BJ (cell line): ENCODE data around the gene EPS8L3. TPM values are rescaled to one million over a fixed set of nuclear protein-coding genes. Genes with fewer than 3 reads are reported as not detected.

Experiments
- CTCF ChIA-PET: fragments of 350-600 bp; formaldehyde crosslinking; extraction: SDS; loops from one replicate; lab custom pipeline; 2021; ENCODE audit warnings: antibody characterized with exemption, inconsistent platforms; lab: Yijun Ruan, JAX
- POLR2A ChIA-PET: fragments of 300-600 bp; sonication (Branson Sonifier 250); formaldehyde crosslinking; extraction: SDS; loops from one replicate; lab custom pipeline; 2021; ENCODE audit warnings: antibody characterized with exemption; lab: Charles Lee
- DNase-seq: peaks from one replicate; pipeline ENCODE4 v3.0.0-alpha.2; 2011; ENCODE audit warnings: low read depth
- H3K27me3 ChIP-seq: 2 replicates; pipeline ENCODE4 v1.6.0; 2011; ENCODE audit warnings: low read length; ENCODE audit not compliant: control insufficient read depth, insufficient read depth
- H3K36me3 ChIP-seq: 2 replicates; pipeline ENCODE4 v1.5.1; 2011; ENCODE audit warnings: low read length; ENCODE audit not compliant: control insufficient read depth, insufficient read depth
- H3K4me3 ChIP-seq: 2 replicates; pipeline ENCODE4 v1.5.1; 2011; ENCODE audit warnings: low read depth, mild to moderate bottlenecking, control low read depth, low read length
- CTCF ChIP-seq: IDR thresholded peaks from 2 replicates; pipeline ENCODE4 v1.5.1; 2011; ENCODE audit warnings: low read depth, mild to moderate bottlenecking, control low read depth, inconsistent platforms, low read length, moderate library complexity; ENCODE audit not compliant: insufficient read depth
- polyA plus RNA-seq: library from polyadenylated mRNA; depleted of rRNA; stranded (reverse); fragments of >200 nt; gene quantifications from 2 replicates; pipeline ENCODE4 v1.2.3, GENCODE V29; 2011

EPS8L3 gene
- polyA plus RNA-seq, 1 experiment = not detected

GRCh38 chr1:109783436-109783835, 19.7 kb upstream of the EPS8L3 start:
- no peak for DNase-seq
- Histone ChIP-seq H3K4me3 (no peak overlapping the region), H3K27me3 (no peaks in the 10 kb centered on the region), H3K36me3 (no peaks in the 10 kb centered on the region)
- ChIA-PET CTCF (interaction anchor here (1.0 to 26.2 kb wide), 7 partner anchors 9 to 235 kb away, joined by 3 to 763 read pairs (median 6); partner anchors contain the start of genes AHCYL1 and GNAI3), POLR2A (no interaction called here)
- no peak for TF ChIP-seq CTCF

- DNase-seq = no peak
- CTCF ChIA-PET = interaction anchor here (1.2 to 26.2 kb wide), 6 partner anchors 9 to 229 kb away, joined by 3 to 763 read pairs (median 10); partner anchors contain the start of gene AHCYL1
- POLR2A ChIA-PET = no interaction called here
- Histone ChIP-seq H3K27me3 (no peaks in the 10 kb centered on the region), H3K4me3 (no peak overlapping the region), H3K36me3 (no peaks in the 10 kb centered on the region)
- no peak for TF ChIP-seq CTCF
Observed at GRCh38 chr1:109782927-109783326, 19.2 kb upstream of the EPS8L3 start.

- TF ChIP-seq CTCF = no peak
- DNase-seq = peak; percentile 70
- Histone ChIP-seq H3K36me3 (no peaks in the 10 kb centered on the region), H3K27me3 (no peaks in the 10 kb centered on the region), H3K4me3 (no peak overlapping the region)
- ChIA-PET POLR2A (no interaction called here), CTCF (interaction anchor here (0.7 to 26.2 kb wide), 8 partner anchors 9 to 271 kb away, joined by 3 to 763 read pairs (median 6); partner anchors contain the start of gene AHCYL1)
Observed at GRCh38 chr1:109782514-109782913, 18.8 kb upstream of the EPS8L3 start.

- no peaks in the 10 kb centered on the region for H3K36me3 ChIP-seq
- DNase-seq = no peak
- POLR2A ChIA-PET = no interaction called here
- no peak for TF ChIP-seq CTCF
- no peak overlapping the region for H3K4me3 ChIP-seq
- H3K27me3 ChIP-seq = no peaks in the 10 kb centered on the region
- CTCF ChIA-PET = interaction anchor here (0.7 to 26.2 kb wide), 7 partner anchors 9 to 272 kb away, joined by 3 to 763 read pairs (median 6); partner anchors contain the start of gene AHCYL1
Observed at GRCh38 chr1:109781806-109782205, 18.1 kb upstream of the EPS8L3 start.

GRCh38 chr1:109780982-109781381, 17.3 kb upstream of the EPS8L3 start:
- H3K27me3 ChIP-seq = no peaks in the 10 kb centered on the region
- POLR2A ChIA-PET = no interaction called here
- CTCF ChIA-PET = interaction anchor here (0.8 to 26.2 kb wide), 4 partner anchors 11 to 231 kb away, joined by 3 to 763 read pairs (median 41); partner anchors contain the start of gene AHCYL1
- no peak overlapping the region for H3K4me3 ChIP-seq
- TF ChIP-seq CTCF = no peak
- H3K36me3 ChIP-seq = no peaks in the 10 kb centered on the region
- no peak for DNase-seq
